Trophoblast cell (in vitro differentiated cells and primary cell): ENCODE results near the gene COTL1.

Source experiments
- DNase-seq, 2 donors: peaks; one replicate each; pipeline ENCODE4 v3.0.0-alpha.2; 2016
- H2AFZ ChIP-seq: 2 replicates; pipeline ENCODE4 v1.6.1; 2013; ENCODE audit warnings: low read length, moderate library complexity, mild to moderate bottlenecking; ENCODE audit not compliant: insufficient read depth, poor library complexity
- H2AK5ac ChIP-seq: 2 replicates; pipeline ENCODE4 v1.6.1; 2013; ENCODE audit warnings: mild to moderate bottlenecking, low read length
- H2BK120ac ChIP-seq: 2 replicates; pipeline ENCODE4 v1.6.1; 2013; ENCODE audit warnings: low read length, mild to moderate bottlenecking, moderate library complexity; ENCODE audit not compliant: insufficient read depth, poor library complexity
- H2BK12ac ChIP-seq: 2 replicates; pipeline ENCODE4 v1.6.1; 2013; ENCODE audit warnings: mild to moderate bottlenecking, low read length, moderate library complexity
- H2BK5ac ChIP-seq: 2 replicates; pipeline ENCODE4 v1.6.1; 2013; ENCODE audit warnings: low read length, low read depth, moderate library complexity, mild to moderate bottlenecking; ENCODE audit not compliant: poor library complexity
- H3K14ac ChIP-seq: 2 replicates; pipeline ENCODE4 v1.6.1; 2013; ENCODE audit warnings: mild to moderate bottlenecking, low read length
- H3K18ac ChIP-seq: 2 replicates; pipeline ENCODE4 v1.6.1; 2013; ENCODE audit warnings: mild to moderate bottlenecking, low read length
- H3K23ac ChIP-seq: 2 replicates; pipeline ENCODE4 v1.6.1; 2013; ENCODE audit warnings: low read length
- H3K27ac ChIP-seq: 2 replicates; pipeline ENCODE4 v1.5.1; 2013; ENCODE audit warnings: low read depth, mild to moderate bottlenecking, inconsistent platforms, low read length, moderate library complexity
- H3K27me3 ChIP-seq: 2 replicates; pipeline ENCODE4 v1.6.1; 2013; ENCODE audit warnings: inconsistent platforms, mild to moderate bottlenecking, low read length, moderate library complexity; ENCODE audit not compliant: insufficient read depth
- H3K36me3 ChIP-seq, 2 experiments: 1 replicate in 1 of 2; 2 replicates in 1 of 2; pipeline ENCODE4 v1.6.1; 2013; ENCODE audit warnings: low read length in 2 of 2, mild to moderate bottlenecking in 2 of 2, moderate library complexity in 1 of 2; ENCODE audit not compliant: insufficient read depth in 2 of 2, control insufficient read depth in 1 of 2
- H3K4ac ChIP-seq: 2 replicates; pipeline ENCODE4 v1.6.1; 2013; ENCODE audit warnings: low read depth, mild to moderate bottlenecking, low read length, moderate library complexity
- H3K4me1 ChIP-seq, 2 experiments: 1 replicate in 1 of 2; 2 replicates in 1 of 2; pipeline ENCODE4 v1.6.1; 2013; ENCODE audit warnings: low read length in 2 of 2, mild to moderate bottlenecking in 2 of 2, moderate library complexity in 1 of 2; ENCODE audit not compliant: insufficient read depth in 2 of 2, control insufficient read depth in 1 of 2
- H3K4me2 ChIP-seq: 2 replicates; pipeline ENCODE4 v1.6.1; 2013; ENCODE audit warnings: inconsistent platforms, mild to moderate bottlenecking, low read length, moderate library complexity
- H3K4me3 ChIP-seq: 2 replicates; pipeline ENCODE4 v1.5.1; 2013; ENCODE audit warnings: mild to moderate bottlenecking, low read depth, low read length, inconsistent platforms
- H3K79me1 ChIP-seq: one replicate; pipeline ENCODE4 v1.6.1; 2013; ENCODE audit warnings: low read length
- H3K79me2 ChIP-seq: 2 replicates; pipeline ENCODE4 v1.6.1; 2013; ENCODE audit warnings: low read length, mild to moderate bottlenecking; ENCODE audit not compliant: control insufficient read depth, insufficient read depth, poor library complexity
- H3K9ac ChIP-seq: 2 replicates; pipeline ENCODE4 v1.6.1; 2013; ENCODE audit warnings: mild to moderate bottlenecking, low read length
- H3K9me3 ChIP-seq: 2 replicates; pipeline ENCODE4 v1.6.1; 2013; ENCODE audit warnings: low read depth, mild to moderate bottlenecking, control low read depth, inconsistent platforms, low read length; ENCODE audit not compliant: insufficient read depth
- H4K12ac ChIP-seq: 2 replicates; pipeline ENCODE4 v1.6.1; 2013; ENCODE audit warnings: low read depth, mild to moderate bottlenecking, low read length, moderate library complexity
- H4K8ac ChIP-seq: 2 replicates; pipeline ENCODE4 v1.6.1; 2013; ENCODE audit warnings: low read depth, mild to moderate bottlenecking, low read length, moderate library complexity
- H4K91ac ChIP-seq: one replicate; pipeline ENCODE4 v1.6.1; 2013; ENCODE audit warnings: low read depth, mild to moderate bottlenecking, low read length, moderate library complexity
- WGBS: extraction: QIAGEN DNeasy Blood & Tissue Kit; methylation state at CpG from one replicate; pipeline ENCODE4 v1.1.7; 2013; ENCODE audit warnings: missing lambda C conversion rate; ENCODE audit not compliant: insufficient read length, insufficient coverage; ENCODE audit errors: extremely low coverage; 5-methylcytosine and 5-hydroxymethylcytosine counted together

The COTL1 gene

GRCh38 chr16:84521497-84521770 lies 96.4 kb downstream of the COTL1 start:
- Histone ChIP-seq H3K27me3 (no peaks in the 10 kb centered on the region), H3K9me3 (no peaks in the 10 kb centered on the region), H3K9ac (no peak overlapping the region), H2BK12ac (no peak overlapping the region), H3K18ac (no peak overlapping the region), H3K36me3 (no peaks in the 10 kb centered on the region), H4K8ac (no peak overlapping the region), H3K4me2 (no peak overlapping the region), H3K79me2 (no peaks in the 10 kb centered on the region), H2BK5ac (no peak overlapping the region), H2AFZ (no peak overlapping the region), H3K79me1 (no peaks in the 10 kb centered on the region), H3K4me3 (no peak overlapping the region), H3K4ac (no peak overlapping the region), H3K14ac (no peak overlapping the region), H4K12ac (no peak overlapping the region), H2BK120ac (no peak overlapping the region), H3K23ac (no peak overlapping the region), H2AK5ac (no peak overlapping the region), H4K91ac (no peak overlapping the region), H3K4me1 (no peaks in the 10 kb centered on the region), H3K27ac (no peak overlapping the region)
- DNase-seq: no peak
- no CpG with 5 or more reads among the region's 4 CpGs for WGBS

- WGBS: no CpG with 5 or more reads among the region's 17 CpGs
- H2BK12ac ChIP-seq: no peak overlapping the region
- no peak overlapping the region for H3K9ac ChIP-seq
- H4K91ac ChIP-seq: no peak overlapping the region
- H3K23ac ChIP-seq: no peak overlapping the region
- no peaks in the 10 kb centered on the region for H3K4me1 ChIP-seq
- H4K8ac ChIP-seq: no peak overlapping the region
- H3K4ac ChIP-seq: no peak overlapping the region
- H2AK5ac ChIP-seq: no peak overlapping the region
- H3K18ac ChIP-seq: no peak overlapping the region
- no peak overlapping the region for H3K4me3 ChIP-seq
- H3K14ac ChIP-seq: no peak overlapping the region
- H3K4me2 ChIP-seq: no peak overlapping the region
- H3K9me3 ChIP-seq: no peaks in the 10 kb centered on the region
- H3K79me2 ChIP-seq: no peaks in the 10 kb centered on the region
- no peak overlapping the region for H3K27ac ChIP-seq
- H2AFZ ChIP-seq: no peak overlapping the region
- no peaks in the 10 kb centered on the region for H3K36me3 ChIP-seq
- H2BK5ac ChIP-seq: no peak overlapping the region
- H3K79me1 ChIP-seq: no peaks in the 10 kb centered on the region
- H4K12ac ChIP-seq: no peak overlapping the region
- no peak overlapping the region for H2BK120ac ChIP-seq
- DNase-seq: no peak
- H3K27me3 ChIP-seq: no peaks in the 10 kb centered on the region
These were observed 97.0 kb downstream of the COTL1 start for GRCh38 chr16:84520725-84521496.

GRCh38 chr16:84519855-84520254 lies 98.0 kb downstream of the COTL1 start:
- Histone ChIP-seq H3K23ac (no peak overlapping the region), H2BK120ac (no peak overlapping the region), H3K9ac (no peak overlapping the region), H3K4me2 (no peak overlapping the region), H3K79me2 (no peaks in the 10 kb centered on the region), H4K12ac (no peak overlapping the region), H2AFZ (no peak overlapping the region), H3K14ac (no peak overlapping the region), H3K18ac (no peak overlapping the region), H3K4me3 (no peak overlapping the region), H3K36me3 (no peaks in the 10 kb centered on the region), H3K4ac (no peak overlapping the region), H4K91ac (no peak overlapping the region), H3K9me3 (no peaks in the 10 kb centered on the region), H3K27me3 (no peaks in the 10 kb centered on the region), H2BK5ac (no peak overlapping the region), H2BK12ac (no peak overlapping the region), H2AK5ac (no peak overlapping the region), H3K4me1 (peaks cover 2 to 7% of the 10 kb centered on the region in 2 experiments), H3K27ac (no peak overlapping the region), H4K8ac (no peak overlapping the region), H3K79me1 (peaks cover 3% of the 10 kb centered on the region)
- no peak for DNase-seq
- WGBS: no CpG with 5 or more reads among the region's 11 CpGs

DNA sequence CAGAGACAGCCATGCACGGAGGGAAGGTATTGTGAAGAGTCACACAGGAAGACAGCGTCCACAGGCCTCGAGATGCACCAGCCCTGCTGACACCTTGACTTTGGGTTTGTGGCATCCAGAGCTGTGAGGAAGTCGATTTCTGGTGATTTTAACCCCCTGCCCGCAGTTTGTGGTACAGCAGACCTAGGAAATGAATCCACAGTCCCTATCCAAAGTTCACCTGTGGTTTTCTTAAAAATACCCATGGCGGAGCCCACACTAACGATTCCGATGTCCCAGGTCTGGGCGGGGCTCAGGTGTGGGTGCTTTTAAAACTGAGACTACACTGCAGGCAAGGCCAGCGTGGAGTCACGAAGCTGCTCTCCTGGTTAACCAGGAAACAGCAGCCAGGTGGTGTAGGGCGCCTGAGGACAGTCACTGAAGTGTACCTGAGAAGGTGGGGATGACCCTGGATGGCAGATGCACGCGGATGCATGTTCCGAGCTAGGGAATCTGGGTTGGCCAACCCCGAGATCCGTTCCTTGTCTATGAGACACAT lies 99.0 kb downstream of the COTL1 start:
- Histone ChIP-seq H4K91ac (no peak overlapping the region), H4K8ac (no peak overlapping the region), H2BK12ac (peak overlapping the region; percentile 17), H3K4me2 (no peak overlapping the region), H3K9me3 (no peaks in the 10 kb centered on the region), H3K4me1 (peaks cover 5 to 10% of the 10 kb centered on the region in 2 experiments), H4K12ac (no peak overlapping the region), H3K79me2 (no peaks in the 10 kb centered on the region), H3K14ac (no peak overlapping the region), H3K36me3 (no peaks in the 10 kb centered on the region), H3K27ac (no peak overlapping the region), H2BK120ac (no peak overlapping the region), H2BK5ac (no peak overlapping the region), H3K18ac (no peak overlapping the region), H2AFZ (no peak overlapping the region), H3K4ac (no peak overlapping the region), H3K79me1 (peaks cover 4% of the 10 kb centered on the region), H2AK5ac (peak overlapping the region; percentile 7), H3K27me3 (no peaks in the 10 kb centered on the region), H3K23ac (no peak overlapping the region), H3K4me3 (no peak overlapping the region), H3K9ac (no peak overlapping the region)
- no CpG with 5 or more reads among the region's 17 CpGs for WGBS
- peak; percentile 62 to 73 for DNase-seq
